H9 (cell line): ENCODE results near the gene FARP1. TPM values are rescaled to one million over a fixed set of nuclear protein-coding genes. Genes with fewer than 3 reads are reported as not detected.

Source experiments
- DNase-seq: peaks from one replicate; pipeline ENCODE4 v3.0.0-alpha.2; 2017
- H2AFZ ChIP-seq: one replicate; pipeline ENCODE4 v1.6.1; 2013; ENCODE audit warnings: mild to moderate bottlenecking, low read length, control low read depth, moderate library complexity
- H2AK5ac ChIP-seq: 2 replicates; pipeline ENCODE4 v1.6.1; 2013; ENCODE audit warnings: low read length, control low read depth, mixed read lengths; ENCODE audit not compliant: insufficient read length
- H2BK120ac ChIP-seq: one replicate; pipeline ENCODE4 v1.6.1; 2013; ENCODE audit warnings: low read depth, mild to moderate bottlenecking, low read length, control low read depth, inconsistent platforms; ENCODE audit not compliant: poor library complexity, severe bottlenecking
- H2BK12ac ChIP-seq: 2 replicates; pipeline ENCODE4 v1.6.1; 2013; ENCODE audit warnings: low read length, control low read depth, mixed read lengths, low read depth; ENCODE audit not compliant: insufficient read length
- H2BK15ac ChIP-seq: 2 replicates; pipeline ENCODE4 v1.6.1; 2013; ENCODE audit warnings: low read depth, low read length, control low read depth
- H2BK20ac ChIP-seq: one replicate; pipeline ENCODE4 v1.6.1; 2013; ENCODE audit warnings: low read depth, mild to moderate bottlenecking, low read length, control low read depth, inconsistent platforms; ENCODE audit not compliant: poor library complexity, severe bottlenecking
- H2BK5ac ChIP-seq: 2 replicates; pipeline ENCODE4 v1.6.1; 2013; ENCODE audit warnings: low read length, control low read depth, mixed read lengths; ENCODE audit not compliant: insufficient read length
- H3K14ac ChIP-seq: 2 replicates; pipeline ENCODE4 v1.6.1; 2013; ENCODE audit warnings: low read length, control low read depth; ENCODE audit not compliant: insufficient read depth
- H3K18ac ChIP-seq: 2 replicates; pipeline ENCODE4 v1.6.1; 2013; ENCODE audit warnings: low read depth, mild to moderate bottlenecking, mixed read lengths, low read length, control low read depth; ENCODE audit not compliant: insufficient read length
- H3K23ac ChIP-seq: 2 replicates; pipeline ENCODE4 v1.6.1; 2013; ENCODE audit warnings: low read length, control low read depth, mixed read lengths, low read depth; ENCODE audit not compliant: insufficient read length
- H3K23me2 ChIP-seq: 2 replicates; pipeline ENCODE4 v1.6.1; 2013; ENCODE audit warnings: low read depth, mild to moderate bottlenecking, mixed read lengths, low read length, control low read depth; ENCODE audit not compliant: insufficient read length, poor library complexity, severe bottlenecking
- H3K27ac ChIP-seq: 2 replicates; pipeline ENCODE4 v1.5.1; 2013; ENCODE audit warnings: low read length, control low read depth, mixed read lengths, low read depth; ENCODE audit not compliant: insufficient read length
- H3K27me3 ChIP-seq: 2 replicates; pipeline ENCODE4 v1.6.1; 2013; ENCODE audit warnings: low read length, control low read depth, inconsistent platforms; ENCODE audit not compliant: insufficient read depth
- H3K4ac ChIP-seq: 2 replicates; pipeline ENCODE4 v1.6.1; 2013; ENCODE audit warnings: low read depth, mild to moderate bottlenecking, control low read depth, inconsistent platforms, low read length, moderate library complexity
- H3K4me1 ChIP-seq: 2 replicates; pipeline ENCODE4 v1.6.1; 2013; ENCODE audit warnings: low read length, control low read depth, inconsistent platforms; ENCODE audit not compliant: insufficient read depth
- H3K4me2 ChIP-seq: 2 replicates; pipeline ENCODE4 v1.6.1; 2013; ENCODE audit warnings: low read length, control low read depth, mixed read lengths; ENCODE audit not compliant: insufficient read length, insufficient read depth
- H3K56ac ChIP-seq: 2 replicates; pipeline ENCODE4 v1.6.1; 2013; ENCODE audit warnings: low read depth, mild to moderate bottlenecking, mixed read lengths, low read length, control low read depth; ENCODE audit not compliant: insufficient read length
- H3K79me1 ChIP-seq: 2 replicates; pipeline ENCODE4 v1.6.1; 2013; ENCODE audit warnings: low read depth, mild to moderate bottlenecking, moderate library complexity, low read length, control low read depth, inconsistent platforms; ENCODE audit not compliant: insufficient read depth, poor library complexity, severe bottlenecking
- H3K79me2 ChIP-seq: 2 replicates; pipeline ENCODE4 v1.6.1; 2013; ENCODE audit warnings: low read length, control low read depth, inconsistent platforms; ENCODE audit not compliant: insufficient read depth
- H3K9ac ChIP-seq: 2 replicates; pipeline ENCODE4 v1.6.1; 2013; ENCODE audit warnings: low read length, control low read depth, mixed read lengths; ENCODE audit not compliant: insufficient read length; ENCODE audit errors: extremely low read depth
- H3K9me3 ChIP-seq: one replicate; pipeline ENCODE4 v1.6.1; 2013; ENCODE audit warnings: low read depth, low read length, inconsistent platforms; ENCODE audit not compliant: control insufficient read depth
- H3T11ph ChIP-seq: one replicate; pipeline ENCODE4 v1.6.1; 2013; ENCODE audit warnings: mild to moderate bottlenecking, low read length, control low read depth, inconsistent platforms
- H4K20me1 ChIP-seq: one replicate; pipeline ENCODE4 v1.6.1; 2013; ENCODE audit not compliant: control insufficient read depth, insufficient read length, insufficient read depth
- H4K5ac ChIP-seq: 2 replicates; pipeline ENCODE4 v1.6.1; 2013; ENCODE audit warnings: low read depth, mild to moderate bottlenecking, mixed read lengths, low read length, control low read depth; ENCODE audit not compliant: insufficient read length
- H4K8ac ChIP-seq: replicated peaks from 2 replicates; pipeline ENCODE4 v1.6.1; 2013; ENCODE audit warnings: low read length, control low read depth, mixed read lengths, low read depth; ENCODE audit not compliant: insufficient read length
- H4K91ac ChIP-seq: 2 replicates; pipeline ENCODE4 v1.6.1; 2013; ENCODE audit warnings: low read depth, mild to moderate bottlenecking, moderate library complexity, mixed read lengths, low read length, control low read depth; ENCODE audit not compliant: insufficient read length
- H3K27ac Mint-ChIP-seq, 3 experiments: 2 replicates in 2 of 3; 3 replicates in 1 of 3; pipeline ENCODE4 v1.8.0; 2020 to 2021; ENCODE audit warnings: mixed read lengths in 3 of 3, mild to moderate bottlenecking in 1 of 3, moderate library complexity in 1 of 3
- H3K27me3 Mint-ChIP-seq: 2 replicates; pipeline ENCODE4 v1.8.0; 2021; ENCODE audit warnings: low read depth, mild to moderate bottlenecking, moderate library complexity, mixed read lengths
- H3K36me3 Mint-ChIP-seq, 3 experiments: 2 replicates in 2 of 3; 3 replicates in 1 of 3; pipeline ENCODE4 v1.8.0; 2020 to 2021; ENCODE audit warnings: low read depth in 3 of 3, mixed read lengths in 3 of 3; ENCODE audit not compliant: insufficient read depth in 1 of 3
- H3K4me1 Mint-ChIP-seq, 2 experiments: 2 replicates each; pipeline ENCODE4 v1.8.0; 2020; ENCODE audit warnings: mixed read lengths in 2 of 2
- H3K4me3 Mint-ChIP-seq, 2 experiments: 2 replicates in 1 of 2; 3 replicates in 1 of 2; pipeline ENCODE4 v1.8.0; 2020 to 2021; ENCODE audit warnings: mild to moderate bottlenecking in 2 of 2, mixed read lengths in 2 of 2, moderate library complexity in 1 of 2
- H3K9me3 Mint-ChIP-seq, 2 experiments: 2 replicates in 1 of 2; 3 replicates in 1 of 2; pipeline ENCODE4 v1.8.0; 2020; ENCODE audit warnings: mild to moderate bottlenecking in 2 of 2, mixed read lengths in 2 of 2, moderate library complexity in 1 of 2
- CTCF ChIP-seq: fragments of 200-600 bp; sonication (generic); conservative IDR thresholded peaks from 3 replicates; pipeline ENCODE4 v1.8.0; 2021; ENCODE audit warnings: antibody characterized with exemption, mild to moderate bottlenecking
- WGBS: extraction: QIAGEN DNeasy Blood & Tissue Kit; methylation state at CpG from one replicate; pipeline ENCODE4 v1.1.7; 2013; ENCODE audit warnings: missing lambda C conversion rate, low lambda C conversion rate, mixed read lengths; ENCODE audit not compliant: insufficient read length; ENCODE audit errors: extremely low coverage; 5-methylcytosine and 5-hydroxymethylcytosine counted together
- total RNA-seq: library from RNA; stranded (reverse); gene quantifications from 2 replicates; pipeline ENCODE4 v1.2.1, GENCODE V29; 2021

Gene FARP1
- total RNA-seq, 1 experiment from 2014 or later, result 95.9 TPM

- no peaks in the 10 kb centered on the region for H3K79me1 ChIP-seq
- H4K91ac ChIP-seq, result no peak overlapping the region
- H3K23ac ChIP-seq, result no peak overlapping the region
Measured at GRCh38 chr13:98234348-98234747, 91.5 kb downstream of the FARP1 start.

More at GRCh38 chr13:98234348-98234747, 91.5 kb downstream of the FARP1 start:
- Histone ChIP-seq H3K4me1 (peaks cover 4% of the 10 kb centered on the region; the same call in 1 of the 2 replicates), H2BK15ac (no peak overlapping the region), H3T11ph (no peak overlapping the region), H3K14ac (no peak overlapping the region), H3K4ac (no peak overlapping the region), H2AFZ (no peak overlapping the region), H3K56ac (no peak overlapping the region), H3K79me2 (peaks cover 2% of the 10 kb centered on the region; the same call in 1 of the 2 replicates), H3K4me2 (no peak overlapping the region), H2AK5ac (no peak overlapping the region), H3K18ac (no peak overlapping the region), H2BK12ac (no peak overlapping the region), H3K9me3 (no peaks in the 10 kb centered on the region), H4K5ac (no peak overlapping the region), H3K27ac (no peak overlapping the region), H4K8ac (no peak overlapping the region), H2BK20ac (no peak overlapping the region), H4K20me1 (no peaks in the 10 kb centered on the region), H2BK120ac (no peak overlapping the region), H3K27me3 (no peaks in the 10 kb centered on the region), H2BK5ac (no peak overlapping the region), H3K9ac (no peak overlapping the region), H3K23me2 (no peaks in the 10 kb centered on the region)
- Mint-ChIP-seq H3K27me3 (no peaks in the 10 kb centered on the region), H3K4me3 (no peak overlapping the region), H3K4me1 (peaks cover 20 to 25% of the 10 kb centered on the region in 2 experiments), H3K9me3 (peaks cover 11 to 15% of the 10 kb centered on the region in 2 experiments; a peak in 4 of 5 replicates), H3K27ac (no peak overlapping the region), H3K36me3 (peaks cover 15 to 21% (median 15%) of the 10 kb centered on the region in 3 experiments)
- DNase-seq, result no peak
- WGBS, result no CpG with 5 or more reads among the region's 1 CpG
- TF ChIP-seq CTCF, result no peak
